Measurements from ENCODE around the gene GALR2. TPM values are rescaled to one million over a fixed set of nuclear protein-coding genes. Genes with fewer than 3 reads are reported as not detected.

The GALR2 gene
- total RNA-seq, 2 donors from 2014 or later: 0.80 TPM; not detected in 1

DNA sequence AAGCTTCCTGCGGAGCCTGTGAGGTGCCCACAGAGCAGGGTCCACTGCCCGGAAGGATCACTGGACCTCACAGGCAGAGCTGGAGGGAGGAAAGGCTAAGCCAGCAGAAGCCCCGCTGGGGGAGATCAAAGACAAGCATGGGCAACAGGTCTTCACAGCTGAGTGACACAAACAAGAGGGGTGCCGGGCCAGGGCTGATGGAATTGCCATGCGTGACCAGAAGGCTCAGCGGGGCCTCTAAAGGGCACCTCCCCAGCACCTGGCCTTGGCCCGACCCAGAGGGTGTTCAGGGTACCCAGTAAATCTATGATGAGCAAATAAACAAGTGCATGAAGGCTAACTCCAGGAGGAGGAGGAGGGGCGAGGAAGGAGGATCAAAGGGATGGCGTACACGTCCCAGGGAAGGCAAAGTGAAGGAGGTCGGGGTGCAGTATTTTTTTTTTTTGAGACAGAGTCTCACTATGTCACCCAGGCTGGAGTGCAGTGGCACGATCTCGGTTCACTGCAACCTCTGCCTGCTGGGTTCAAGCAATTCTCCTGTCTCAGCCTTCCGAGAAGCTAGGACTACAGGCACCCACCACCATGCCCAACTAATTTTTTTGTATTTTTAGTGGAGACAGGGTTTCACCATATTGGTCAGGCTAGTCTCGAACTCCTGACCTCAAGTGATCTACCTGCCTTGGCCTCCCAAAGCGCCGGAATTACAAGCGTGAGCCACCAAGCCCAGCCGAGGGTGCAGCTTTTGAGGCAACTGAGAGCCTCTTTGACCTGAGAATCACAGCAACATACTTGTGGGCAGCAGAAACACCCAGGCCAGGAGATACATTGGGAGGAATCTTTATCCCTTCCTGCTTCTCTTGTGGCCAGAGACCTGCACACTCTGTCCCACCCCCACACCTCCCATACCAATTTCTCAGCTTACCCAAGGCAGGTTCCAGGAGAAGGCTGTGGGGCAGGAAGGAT, 45.1 kb downstream of the GALR2 start:
- no peak for TF ChIP-seq POLR2A (IDR thresholded peaks at IDR 0.05)
- TF ChIP-seq POLR2AphosphoS5 (IDR thresholded peaks at IDR 0.05): no peak
- TF ChIP-seq, protein P1, sequence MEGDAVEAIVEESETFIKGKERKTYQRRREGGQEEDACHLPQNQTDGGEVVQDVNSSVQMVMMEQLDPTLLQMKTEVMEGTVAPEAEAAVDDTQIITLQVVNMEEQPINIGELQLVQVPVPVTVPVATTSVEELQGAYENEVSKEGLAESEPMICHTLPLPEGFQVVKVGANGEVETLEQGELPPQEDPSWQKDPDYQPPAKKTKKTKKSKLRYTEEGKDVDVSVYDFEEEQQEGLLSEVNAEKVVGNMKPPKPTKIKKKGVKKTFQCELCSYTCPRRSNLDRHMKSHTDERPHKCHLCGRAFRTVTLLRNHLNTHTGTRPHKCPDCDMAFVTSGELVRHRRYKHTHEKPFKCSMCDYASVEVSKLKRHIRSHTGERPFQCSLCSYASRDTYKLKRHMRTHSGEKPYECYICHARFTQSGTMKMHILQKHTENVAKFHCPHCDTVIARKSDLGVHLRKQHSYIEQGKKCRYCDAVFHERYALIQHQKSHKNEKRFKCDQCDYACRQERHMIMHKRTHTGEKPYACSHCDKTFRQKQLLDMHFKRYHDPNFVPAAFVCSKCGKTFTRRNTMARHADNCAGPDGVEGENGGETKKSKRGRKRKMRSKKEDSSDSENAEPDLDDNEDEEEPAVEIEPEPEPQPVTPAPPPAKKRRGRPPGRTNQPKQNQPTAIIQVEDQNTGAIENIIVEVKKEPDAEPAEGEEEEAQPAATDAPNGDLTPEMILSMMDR (IDR thresholded peaks at IDR 0.05): no peak
- WGBS: 79% methylated on average over 19 of the region's 19 CpGs
- intact Hi-C loops (cut with DNase I): loop anchor here (5.0 kb wide), 2 partner anchors 63 to 178 kb away; no protein-coding TSS in a partner anchor
- no peak overlapping the region for H3K4me3 ChIP-seq
- no peaks in the 10 kb centered on the region for H3K36me3 ChIP-seq
- peaks cover 6% of the 10 kb centered on the region for H3K4me1 ChIP-seq (replicated peaks)
- no peak for DNase-seq (ENCODE audit: low spot score)
- H3K27ac ChIP-seq: no peak overlapping the region
- H3K27me3 ChIP-seq (replicated peaks; ENCODE audit: insufficient read depth): no peaks in the 10 kb centered on the region
- H3K9me3 ChIP-seq: no peaks in the 10 kb centered on the region

GRCh38 chr17:76120658-76121008, 46.1 kb downstream of the GALR2 start:
- TF ChIP-seq, protein P1 (IDR thresholded peaks at IDR 0.05): no peak
- TF ChIP-seq POLR2A (IDR thresholded peaks at IDR 0.05): no peak
- no peak for TF ChIP-seq POLR2AphosphoS5 (IDR thresholded peaks at IDR 0.05)
- whole genome bisulfite sequencing: 93% methylated on average over 5 of the region's 5 CpGs
- no peak overlapping the region for H3K4me3 ChIP-seq
- intact Hi-C loops (cut with DNase I): loop anchor here (1.0 to 5.0 kb wide), 3 partner anchors 62 to 177 kb away; no protein-coding TSS in a partner anchor
- no peak overlapping the region for H3K27ac ChIP-seq
- DNase-seq (ENCODE audit: low spot score): no peak
- H3K9me3 ChIP-seq: no peaks in the 10 kb centered on the region
- H3K4me1 ChIP-seq (replicated peaks): peaks cover 6% of the 10 kb centered on the region
- H3K36me3 ChIP-seq: no peaks in the 10 kb centered on the region
- H3K27me3 ChIP-seq (replicated peaks; ENCODE audit: insufficient read depth): no peaks in the 10 kb centered on the region

GRCh38 chr17:76121932-76122430, 47.4 kb downstream of the GALR2 start:
- intact Hi-C loops (cut with DNase I): loop anchor here (1.0 to 5.0 kb wide), 3 partner anchors 60 to 175 kb away; no protein-coding TSS in a partner anchor
- Histone ChIP-seq H3K36me3 (no peaks in the 10 kb centered on the region), H3K27ac (no peak overlapping the region), H3K4me3 (peak overlapping the region; percentile 9 to 20), H3K4me1 (replicated peaks) (peaks cover 6% of the 10 kb centered on the region), H3K9me3 (no peaks in the 10 kb centered on the region), H3K27me3 (replicated peaks; ENCODE audit: insufficient read depth) (no peaks in the 10 kb centered on the region)
- DNase-seq (ENCODE audit: low spot score): no peak
- 67% methylated on average over 26 of the region's 42 CpGs for WGBS
- TF ChIP-seq POLR2A (IDR thresholded peaks at IDR 0.05): no peak
- TF ChIP-seq POLR2AphosphoS5 (IDR thresholded peaks at IDR 0.05): no peak
- TF ChIP-seq, protein P1 (IDR thresholded peaks at IDR 0.05): no peak

GRCh38 chr17:76122431-76123190, 48.0 kb downstream of the GALR2 start:
- H3K36me3 ChIP-seq: no peaks in the 10 kb centered on the region
- H3K9me3 ChIP-seq: no peaks in the 10 kb centered on the region
- no peaks in the 10 kb centered on the region for H3K27me3 ChIP-seq (replicated peaks; ENCODE audit: insufficient read depth)
- peaks cover 6% of the 10 kb centered on the region for H3K4me1 ChIP-seq (replicated peaks)
- no peak overlapping the region for H3K4me3 ChIP-seq
- intact Hi-C loops (cut with DNase I): loop anchor here (5.0 kb wide), 2 partner anchors 60 to 175 kb away; no protein-coding TSS in a partner anchor
- no peak for DNase-seq (ENCODE audit: low spot score)
- H3K27ac ChIP-seq: no peak overlapping the region
- TF ChIP-seq, protein P1 (IDR thresholded peaks at IDR 0.05): no peak
- TF ChIP-seq POLR2AphosphoS5 (IDR thresholded peaks at IDR 0.05) (no peak), POLR2A (IDR thresholded peaks at IDR 0.05) (no peak)
- WGBS: 91% methylated on average over 24 of the region's 24 CpGs
